Calu3 (cell line): ENCODE results near the gene IRAK2. TPM values are rescaled to one million over a fixed set of nuclear protein-coding genes. Genes with fewer than 3 reads are reported as not detected.

Experiments
- BruUV-seq: library from RNA; stranded (reverse); fragments of 400-500 nt; replicated peaks from 2 replicates; lab custom pipeline; 2021; lab: Mats Ljungman, UMichigan
- CTCF ChIA-PET: fragments of 300-600 bp; sonication (Branson Sonifier 250); formaldehyde crosslinking; loops from one replicate; lab custom pipeline; 2022; ENCODE audit warnings: antibody characterized with exemption; lab: Charles Lee
- DNase-seq: peaks from one replicate; pipeline ENCODE4 v3.0.0; 2022
- H3K27ac Mint-ChIP-seq: one replicate; pipeline ENCODE4 v1.8.0; 2022; ENCODE audit warnings: mixed read lengths; ENCODE audit not compliant: unreplicated experiment
- H3K27me3 Mint-ChIP-seq: one replicate; pipeline ENCODE4 v1.8.0; 2022; ENCODE audit warnings: mixed read lengths; ENCODE audit not compliant: unreplicated experiment
- H3K36me3 Mint-ChIP-seq: one replicate; pipeline ENCODE4 v1.8.0; 2022; ENCODE audit warnings: mild to moderate bottlenecking, moderate library complexity, mixed read lengths; ENCODE audit not compliant: insufficient read depth, unreplicated experiment
- H3K4me1 Mint-ChIP-seq: one replicate; pipeline ENCODE4 v1.8.0; 2022; ENCODE audit warnings: mild to moderate bottlenecking, low read depth, mixed read lengths; ENCODE audit not compliant: unreplicated experiment
- H3K4me3 Mint-ChIP-seq: one replicate; pipeline ENCODE4 v1.8.0; 2022; ENCODE audit warnings: mild to moderate bottlenecking, low read depth, moderate library complexity, mixed read lengths; ENCODE audit not compliant: unreplicated experiment
- H3K9me3 Mint-ChIP-seq: one replicate; pipeline ENCODE4 v1.8.0; 2022; ENCODE audit warnings: low read depth, mixed read lengths; ENCODE audit not compliant: unreplicated experiment
- intact Hi-C: fragments of 100-400 bp; cut with micrococcal nuclease; formaldehyde crosslinking; loops from one replicate; pipeline ENCODE4 v1.10.0; 2022; ENCODE audit not compliant: unreplicated experiment
- total RNA-seq: library from RNA; stranded (reverse); gene quantifications from 2 replicates; pipeline ENCODE4 v1.2.3, GENCODE V29; 2022
- TF ChIP-seq, protein P1 (sequence below): fragments of 200-600 bp; IDR thresholded peaks from one replicate; pipeline ENCODE4 v1.8.0; 2022; ENCODE audit warnings: antibody characterized with exemption; ENCODE audit not compliant: unreplicated experiment

Gene IRAK2
- total RNA-seq, 1 experiment from 2014 or later: 31.6 TPM

DNA sequence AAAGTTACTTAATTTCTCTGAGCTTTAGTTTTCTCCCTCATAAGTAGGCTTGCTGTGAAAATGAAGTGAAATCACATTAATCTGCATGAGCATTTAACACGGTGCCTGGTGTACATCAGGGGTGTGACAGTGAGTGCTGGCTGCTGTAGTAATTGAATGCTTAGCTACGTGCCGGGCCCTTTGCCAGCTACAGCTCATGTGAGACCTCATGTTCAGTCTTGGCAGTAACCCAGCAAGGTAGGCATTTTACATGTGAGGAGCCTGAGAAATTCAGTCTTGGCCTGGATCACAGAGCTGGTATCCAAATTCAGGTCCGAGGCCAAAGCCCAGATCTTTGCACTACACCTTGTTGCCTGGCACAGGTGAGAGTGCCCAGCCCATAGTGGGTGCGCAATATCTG, 118.9 kb downstream of the IRAK2 start:
- peaks cover 26% of the 10 kb centered on the region for H3K36me3 Mint-ChIP-seq

DNA sequence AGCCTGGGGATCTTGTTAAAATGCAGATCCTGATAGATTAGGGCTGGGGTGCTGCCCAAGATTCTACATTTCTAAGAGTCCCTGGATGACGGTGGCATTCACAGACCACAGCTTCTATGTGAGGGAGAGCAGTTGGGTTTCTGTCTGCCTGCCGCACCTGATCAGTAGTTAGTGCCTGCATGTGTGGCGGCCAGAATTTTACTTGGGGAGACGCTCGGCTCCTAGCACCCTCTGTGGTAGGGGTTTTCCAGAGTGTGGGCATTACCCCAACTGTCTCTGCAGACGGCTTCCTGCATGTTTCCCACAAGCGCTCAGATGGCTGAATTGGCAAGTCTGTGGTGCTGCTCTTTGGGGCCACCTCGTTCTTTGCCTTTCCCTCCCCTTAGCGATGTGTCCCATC, 119.8 kb downstream of the IRAK2 start:
- CTCF ChIA-PET: no interaction called here
- no peaks in the 10 kb centered on the region for H3K9me3 Mint-ChIP-seq
- peaks cover 29% of the 10 kb centered on the region for H3K36me3 Mint-ChIP-seq
- H3K27ac Mint-ChIP-seq: no peak overlapping the region
- TF ChIP-seq, protein P1, sequence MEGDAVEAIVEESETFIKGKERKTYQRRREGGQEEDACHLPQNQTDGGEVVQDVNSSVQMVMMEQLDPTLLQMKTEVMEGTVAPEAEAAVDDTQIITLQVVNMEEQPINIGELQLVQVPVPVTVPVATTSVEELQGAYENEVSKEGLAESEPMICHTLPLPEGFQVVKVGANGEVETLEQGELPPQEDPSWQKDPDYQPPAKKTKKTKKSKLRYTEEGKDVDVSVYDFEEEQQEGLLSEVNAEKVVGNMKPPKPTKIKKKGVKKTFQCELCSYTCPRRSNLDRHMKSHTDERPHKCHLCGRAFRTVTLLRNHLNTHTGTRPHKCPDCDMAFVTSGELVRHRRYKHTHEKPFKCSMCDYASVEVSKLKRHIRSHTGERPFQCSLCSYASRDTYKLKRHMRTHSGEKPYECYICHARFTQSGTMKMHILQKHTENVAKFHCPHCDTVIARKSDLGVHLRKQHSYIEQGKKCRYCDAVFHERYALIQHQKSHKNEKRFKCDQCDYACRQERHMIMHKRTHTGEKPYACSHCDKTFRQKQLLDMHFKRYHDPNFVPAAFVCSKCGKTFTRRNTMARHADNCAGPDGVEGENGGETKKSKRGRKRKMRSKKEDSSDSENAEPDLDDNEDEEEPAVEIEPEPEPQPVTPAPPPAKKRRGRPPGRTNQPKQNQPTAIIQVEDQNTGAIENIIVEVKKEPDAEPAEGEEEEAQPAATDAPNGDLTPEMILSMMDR: no peak
- intact Hi-C loops: no loop called here
- BruUV-seq: no TSS peak
- DNase-seq: no peak
- no peaks in the 10 kb centered on the region for H3K4me1 Mint-ChIP-seq
- no peak overlapping the region for H3K4me3 Mint-ChIP-seq
- H3K27me3 Mint-ChIP-seq: no peaks in the 10 kb centered on the region

More for the DNA sequence above, 118.9 kb downstream of the IRAK2 start:
- no peaks in the 10 kb centered on the region for H3K27me3 Mint-ChIP-seq
- TF ChIP-seq, protein P1: no peak
- no TSS peak for BruUV-seq
- CTCF ChIA-PET: no interaction called here
- H3K27ac Mint-ChIP-seq: no peak overlapping the region
- intact Hi-C loops: no loop called here
- H3K9me3 Mint-ChIP-seq: no peaks in the 10 kb centered on the region
- no peak overlapping the region for H3K4me3 Mint-ChIP-seq
- DNase-seq: no peak
- no peaks in the 10 kb centered on the region for H3K4me1 Mint-ChIP-seq

DNA sequence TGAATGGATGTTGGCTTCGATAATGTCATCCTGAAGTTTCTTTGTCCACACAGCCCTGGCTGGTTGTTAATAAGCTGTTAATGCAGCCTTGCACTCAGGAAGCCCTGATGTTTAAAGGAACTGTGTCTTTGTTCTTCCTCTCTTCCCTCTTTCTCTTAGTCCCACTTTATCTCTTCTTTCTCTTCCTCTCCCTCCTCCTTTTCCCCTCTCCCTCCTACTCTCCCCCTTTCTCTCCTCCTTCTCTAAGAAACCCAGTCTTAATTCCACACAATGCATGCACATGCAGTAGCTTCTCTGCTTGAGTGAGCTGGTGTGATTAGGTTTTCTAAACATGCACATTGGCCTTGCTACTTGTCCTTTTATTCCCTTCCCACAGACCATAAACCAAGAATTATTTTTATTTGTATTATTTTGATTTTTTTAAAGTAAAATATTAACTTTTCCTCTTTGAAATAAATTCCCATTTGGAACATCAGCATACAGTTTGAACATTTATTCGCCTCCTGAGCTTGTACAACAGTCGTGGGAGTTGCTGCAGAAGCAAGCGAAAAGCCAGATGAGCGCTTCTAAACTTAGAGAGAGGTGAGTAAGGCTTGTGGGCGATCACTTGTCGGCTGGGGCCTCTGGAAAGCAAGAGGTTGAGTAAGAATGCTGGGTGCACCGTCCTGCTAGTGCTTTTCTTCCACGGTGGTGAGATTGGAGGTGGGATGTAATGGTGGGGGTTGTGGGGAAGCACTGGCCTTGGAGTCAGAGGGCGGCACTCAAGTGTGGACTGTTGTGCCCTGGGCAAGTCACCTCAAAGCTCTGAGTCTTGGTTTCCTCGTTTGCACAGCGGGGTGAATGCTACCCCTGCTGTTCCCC, 120.8 kb downstream of the IRAK2 start:
- Mint-ChIP-seq H3K27ac (no peak overlapping the region), H3K36me3 (peaks cover 38% of the 10 kb centered on the region)
- intact Hi-C loops: no loop called here

DNA sequence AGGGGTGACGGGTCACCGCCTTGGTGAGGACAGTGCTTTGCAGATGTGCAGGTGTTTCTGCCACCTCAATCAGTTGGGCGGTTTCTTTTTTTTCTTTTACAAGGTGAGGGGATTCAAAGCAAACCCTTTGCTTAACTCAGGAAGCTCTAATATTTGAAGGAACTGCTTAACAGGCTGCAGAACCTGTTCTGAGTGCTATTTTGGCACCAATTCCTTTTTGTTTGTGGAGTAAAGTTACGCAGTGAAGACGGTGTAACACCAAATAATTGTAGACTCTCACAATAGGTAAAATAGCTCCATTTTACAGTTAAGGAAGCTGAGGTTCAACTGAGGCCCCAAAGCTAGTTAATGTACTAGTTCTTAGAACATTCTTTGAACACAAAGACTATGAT, 121.4 kb downstream of the IRAK2 start:
- Mint-ChIP-seq H3K27ac (no peak overlapping the region), H3K4me3 (no peak overlapping the region), H3K27me3 (no peaks in the 10 kb centered on the region), H3K4me1 (no peaks in the 10 kb centered on the region), H3K36me3 (peaks cover 39% of the 10 kb centered on the region), H3K9me3 (no peaks in the 10 kb centered on the region)
- CTCF ChIA-PET: no interaction called here
- TF ChIP-seq, protein P1: no peak
- intact Hi-C loops: no loop called here
- DNase-seq: no peak
- BruUV-seq: no TSS peak

More for the DNA sequence above, 120.8 kb downstream of the IRAK2 start:
- TF ChIP-seq, protein P1: no peak
- no TSS peak for BruUV-seq
- Mint-ChIP-seq H3K4me3 (no peak overlapping the region), H3K27me3 (no peaks in the 10 kb centered on the region), H3K4me1 (no peaks in the 10 kb centered on the region), H3K9me3 (no peaks in the 10 kb centered on the region)
- CTCF ChIA-PET: no interaction called here
- DNase-seq: no peak
